Measurements from ENCODE around the gene BEND3.

GRCh38 chr6:107123501-107123900 lies 8.2 kb upstream of the BEND3 start:
- TF ChIP-seq NFE2L2 (conservative IDR thresholded peaks at IDR 0.05; ENCODE audit: low read length) (no peak), PBX3 (IDR thresholded peaks at IDR 0.05) (no peak), TFCP2L1 (CRISPR knock-in tag; IDR thresholded peaks at IDR 0.05) (no peak), KDM1A (IDR thresholded peaks at IDR 0.05; ENCODE audit: low read depth) (no peak), ELK1 (IDR thresholded peaks at IDR 0.05; ENCODE audit: low read depth, low read length) (no peak), HES2 (IDR thresholded peaks at IDR 0.05) (no peak), CTCF (IDR thresholded peaks at IDR 0.05) (no peak), EP300 (IDR thresholded peaks at IDR 0.05) (no peak), ZC3H11A (IDR thresholded peaks at IDR 0.05) (no peak), ZSCAN20 (CRISPR knock-in tag; IDR thresholded peaks at IDR 0.05) (no peak), BCL3 (IDR thresholded peaks at IDR 0.05) (no peak), RFX5 (IDR thresholded peaks at IDR 0.05) (no peak), REST (IDR thresholded peaks at IDR 0.05) (no peak)
